ENCODE data around the gene ADGRA1. TPM values are rescaled to one million over a fixed set of nuclear protein-coding genes. Genes with fewer than 3 reads are reported as not detected.

ADGRA1 gene
- total and polyA plus RNA-seq, 2 donors (not counting 3 experiments of a cell fraction or from before 2014, with no cell fraction given) = not detected

- POLR2A ChIA-PET = no interaction called here
- CTCF ChIA-PET = no interaction called here
- Histone ChIP-seq H3K79me2 (ENCODE audit: control insufficient read depth, insufficient read depth, low read length) (no peaks in the 10 kb centered on the region), H2AFZ (ENCODE audit: low read depth, low read length) (no peak overlapping the region), H3K4me3 (replicated peaks in 1 of 3; ENCODE audit: insufficient read depth in 1 of 3, low read depth in 1 of 3, low read length in 3 of 3) (no peak overlapping the region), H3K27me3 (ENCODE audit: control insufficient read depth in 2 of 2, insufficient read depth in 2 of 2, low read length in 2 of 2) (no peaks in the 10 kb centered on the region), H3K9me3 (replicated peaks; ENCODE audit: control insufficient read depth, insufficient read depth, low read length) (no peaks in the 10 kb centered on the region), H4K20me1 (replicated peaks; ENCODE audit: control insufficient read depth, extremely low read depth, insufficient read depth, low read length) (no peaks in the 10 kb centered on the region), H3K36me3 (ENCODE audit: control insufficient read depth in 2 of 2, extremely low read depth in 1 of 2, insufficient read depth in 2 of 2, low read length in 2 of 2) (no peaks in the 10 kb centered on the region), H3K27ac (ENCODE audit: insufficient read depth, low read depth, low read length) (no peak overlapping the region), H3K4me2 (ENCODE audit: insufficient read depth, low read length) (no peak overlapping the region), H3K9ac (replicated peaks; ENCODE audit: extremely low read depth, insufficient read depth, low read length) (no peak overlapping the region), H3K4me1 (ENCODE audit: control insufficient read depth, extremely low read depth, insufficient read depth, low read length) (no peaks in the 10 kb centered on the region), H3K9me1 (replicated peaks; ENCODE audit: control insufficient read depth, extremely low read depth, insufficient read depth, low read length) (no peaks in the 10 kb centered on the region)
- dilution Hi-C loops (cut with MboI; ENCODE audit: extremely low pct_ligation_motif_present, low sequenced_read_pairs) = no loop called here
- DNase-seq (ENCODE audit: low read depth, low spot score) (no peak), FAIRE-seq (no peak)
- intact Hi-C loops (cut with micrococcal nuclease) = no loop called here
- BruUV-seq (replicated peaks) = no TSS peak
- TF ChIP-seq GATA2 (IDR thresholded peaks at IDR 0.05; ENCODE audit: insufficient read depth, insufficient read length, low read depth, low read length) (no peak), MYC (IDR thresholded peaks at IDR 0.05; ENCODE audit: low read depth, low read length) (no peak), EZH2 (IDR thresholded peaks at IDR 0.05; ENCODE audit: borderline replicate concordance, low read depth, low read length, severe bottlenecking) (no peak), POLR2AphosphoS5 (IDR thresholded peaks at IDR 0.05; ENCODE audit: insufficient read depth, low read depth, low read length) (no peak), POLR2A (IDR thresholded peaks at IDR 0.05; ENCODE audit: low read depth, low read length) (no peak), JUN (IDR thresholded peaks at IDR 0.05; ENCODE audit: borderline replicate concordance, insufficient read depth, insufficient read length, low read depth) (no peak), FOS (IDR thresholded peaks at IDR 0.05; ENCODE audit: borderline replicate concordance, insufficient read depth, low read length) (no peak), MAX (IDR thresholded peaks at IDR 0.05; ENCODE audit: insufficient read depth, insufficient read length) (no peak), CTCF (IDR thresholded peaks at IDR 0.05; ENCODE audit: extremely low read depth in 1 of 2, insufficient read depth in 1 of 2, low read depth in 1 of 2, low read length in 2 of 2) (no peak)
Observed at GRCh38 chr10:133126431-133127290, 38.9 kb downstream of the ADGRA1 start.
